ENCODE measurements around the gene LLGL2.

LLGL2 gene

DNA sequence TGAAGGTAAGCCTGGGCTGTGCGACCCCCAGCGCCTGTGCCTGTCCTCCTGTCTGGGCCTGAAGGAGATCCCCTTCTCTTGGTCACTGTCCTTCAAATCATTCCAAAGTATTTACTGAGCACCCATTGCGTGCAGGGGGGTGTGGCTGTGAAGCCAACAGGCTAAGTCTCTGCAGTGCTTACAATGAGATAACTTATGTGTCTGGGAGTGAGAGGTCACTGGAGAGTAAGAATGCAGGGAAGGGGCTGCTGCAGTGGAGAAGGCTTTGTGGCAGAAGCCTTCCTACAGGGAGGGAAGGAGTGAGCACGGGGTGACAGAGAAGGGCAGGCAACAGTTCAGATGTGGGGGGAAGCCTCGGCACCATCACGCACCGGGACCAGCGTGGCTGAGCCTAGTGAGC lies 96.6 kb downstream of the LLGL2 start:
- Histone ChIP-seq H3K9me3 (ENCODE audit: control insufficient read depth, low read length) (no peaks in the 10 kb centered on the region), H3K27ac (ENCODE audit: insufficient read depth, low read length, poor library complexity, severe bottlenecking) (no peak overlapping the region), H3K4me1 (ENCODE audit: control insufficient read depth, insufficient read depth, low read length, poor library complexity, severe bottlenecking) (no peaks in the 10 kb centered on the region), H3K4me3 (ENCODE audit: insufficient read depth, low read depth, low read length, poor library complexity, severe bottlenecking) (no peak overlapping the region), H3K36me3 (ENCODE audit: control insufficient read depth, insufficient read depth, low read length) (no peaks in the 10 kb centered on the region), H3K27me3 (replicated peaks; ENCODE audit: control insufficient read depth, insufficient read depth, low read length, poor library complexity, severe bottlenecking) (no peaks in the 10 kb centered on the region)
- DNase-seq, result no peak

DNA sequence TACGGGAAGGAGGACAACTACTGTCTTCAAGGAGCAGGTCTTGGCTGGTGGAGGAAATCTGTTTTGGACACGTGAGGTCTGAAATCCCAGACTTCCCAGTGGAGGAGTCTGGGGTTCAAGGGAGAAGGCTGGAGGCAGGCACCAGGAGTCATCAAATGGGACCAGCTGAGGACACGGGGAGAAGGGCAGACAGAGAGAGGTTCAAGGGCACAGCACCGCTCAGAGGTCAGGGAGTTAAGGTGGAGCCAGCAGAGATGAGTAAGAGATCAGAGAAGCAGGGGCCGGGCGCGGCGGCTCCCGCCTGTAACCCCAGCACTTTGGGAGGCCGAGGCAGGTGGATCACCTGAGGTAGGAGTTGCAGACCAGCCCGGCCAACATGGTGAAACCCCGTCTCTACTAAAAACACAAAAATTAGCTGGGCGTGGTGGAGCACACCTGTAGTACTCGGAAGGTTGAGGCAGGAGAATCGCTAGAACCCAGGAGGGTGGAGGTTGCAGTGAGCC lies 97.3 kb downstream of the LLGL2 start:
- Histone ChIP-seq H3K36me3 (ENCODE audit: control insufficient read depth, insufficient read depth, low read length) (no peaks in the 10 kb centered on the region), H3K27ac (ENCODE audit: insufficient read depth, low read length, poor library complexity, severe bottlenecking) (no peak overlapping the region), H3K27me3 (replicated peaks; ENCODE audit: control insufficient read depth, insufficient read depth, low read length, poor library complexity, severe bottlenecking) (no peaks in the 10 kb centered on the region), H3K9me3 (ENCODE audit: control insufficient read depth, low read length) (no peaks in the 10 kb centered on the region), H3K4me1 (ENCODE audit: control insufficient read depth, insufficient read depth, low read length, poor library complexity, severe bottlenecking) (no peaks in the 10 kb centered on the region), H3K4me3 (ENCODE audit: insufficient read depth, low read depth, low read length, poor library complexity, severe bottlenecking) (no peak overlapping the region)
- DNase-seq, result no peak

DNA sequence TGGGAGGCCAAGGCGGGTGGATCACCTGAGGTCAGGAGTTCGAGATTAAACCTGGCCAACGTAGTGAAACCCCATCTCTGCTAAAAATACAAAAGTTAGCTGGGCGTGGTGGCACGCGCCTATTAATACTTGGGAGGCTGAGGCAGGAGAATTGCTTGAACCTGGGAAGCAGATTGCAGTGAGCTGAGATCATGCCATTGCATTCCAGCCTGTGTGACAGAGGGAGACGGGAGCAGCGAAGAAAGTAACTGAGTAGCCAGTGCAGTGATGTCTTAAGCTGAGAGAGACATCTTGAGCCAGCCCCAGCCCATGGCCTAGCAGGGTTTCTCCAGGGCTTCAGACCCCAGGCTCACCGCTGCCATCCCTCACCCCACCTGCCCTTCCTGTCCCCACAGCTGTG lies 97.9 kb downstream of the LLGL2 start:
- no peaks in the 10 kb centered on the region for H3K9me3 ChIP-seq (ENCODE audit: control insufficient read depth, low read length)
- no peaks in the 10 kb centered on the region for H3K36me3 ChIP-seq (ENCODE audit: control insufficient read depth, insufficient read depth, low read length)
- no peaks in the 10 kb centered on the region for H3K4me1 ChIP-seq (ENCODE audit: control insufficient read depth, insufficient read depth, low read length, poor library complexity, severe bottlenecking)
- DNase-seq, result no peak
- H3K27me3 ChIP-seq (replicated peaks; ENCODE audit: control insufficient read depth, insufficient read depth, low read length, poor library complexity, severe bottlenecking), result no peaks in the 10 kb centered on the region
- H3K4me3 ChIP-seq (ENCODE audit: insufficient read depth, low read depth, low read length, poor library complexity, severe bottlenecking), result no peak overlapping the region
- H3K27ac ChIP-seq (ENCODE audit: insufficient read depth, low read length, poor library complexity, severe bottlenecking), result no peak overlapping the region

DNA sequence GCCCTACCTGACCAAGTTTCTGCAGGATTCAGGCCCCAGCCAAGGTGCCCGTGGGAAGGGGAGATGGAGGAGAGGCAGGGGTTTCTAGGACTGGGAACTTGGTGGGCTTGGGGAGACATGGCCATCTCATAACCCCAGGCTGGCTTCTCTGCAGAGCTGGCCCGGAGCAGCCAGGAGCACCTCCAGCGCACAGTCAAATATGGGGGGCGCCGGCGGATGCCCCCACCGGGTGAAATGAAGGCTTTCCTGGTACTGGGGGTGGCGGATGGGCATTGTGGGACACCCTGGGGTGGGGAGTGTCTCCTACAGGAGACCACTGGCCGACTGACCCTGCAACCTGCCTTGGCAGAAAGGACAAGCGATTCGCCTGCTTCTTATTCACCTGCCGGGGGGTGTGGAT lies 98.5 kb downstream of the LLGL2 start:
- no peaks in the 10 kb centered on the region for H3K4me1 ChIP-seq (ENCODE audit: control insufficient read depth, insufficient read depth, low read length, poor library complexity, severe bottlenecking)
- no peaks in the 10 kb centered on the region for H3K36me3 ChIP-seq (ENCODE audit: control insufficient read depth, insufficient read depth, low read length)
- no peak overlapping the region for H3K4me3 ChIP-seq (ENCODE audit: insufficient read depth, low read depth, low read length, poor library complexity, severe bottlenecking)
- no peaks in the 10 kb centered on the region for H3K27me3 ChIP-seq (replicated peaks; ENCODE audit: control insufficient read depth, insufficient read depth, low read length, poor library complexity, severe bottlenecking)
- DNase-seq, result no peak
- no peak overlapping the region for H3K27ac ChIP-seq (ENCODE audit: insufficient read depth, low read length, poor library complexity, severe bottlenecking)
- no peaks in the 10 kb centered on the region for H3K9me3 ChIP-seq (ENCODE audit: control insufficient read depth, low read length)

Measured in effector memory CD4-positive, alpha-beta T cell (primary cell).